Heart left ventricle (tissue), 16 donors: ENCODE results near the gene PRPS2. TPM values are rescaled to one million over a fixed set of nuclear protein-coding genes. Genes with fewer than 3 reads are reported as not detected.

Experiments
- ATAC-seq, 4 donors: fragments of 200-7000 bp; cut with Tn5 transposase; one replicate each; pipeline ENCODE4 v1.9.1; 2020 to 2022; ENCODE audit warnings: moderate library complexity in 4 of 4, mild to moderate bottlenecking in 3 of 4, moderate number of reproducible peaks in 1 of 4
- DNase-seq, 5 donors: peaks; one replicate each; pipeline ENCODE4 v3.0.0-alpha.2; 2020
- H3K27ac ChIP-seq, 12 donors: fragments of 200-600 bp; sonication (generic) in 4 of 12; one replicate each; pipeline versions ENCODE4 v1.5.0 to v1.8.0; 2016 to 2022; ENCODE audit warnings: mild to moderate bottlenecking in 2 of 12
- H3K27me3 ChIP-seq, 9 donors: fragments of 200-600 bp; sonication (generic) in 2 of 9; one replicate each; pipeline versions ENCODE4 v1.5.1 to v1.8.0; 2016 to 2022; ENCODE audit warnings: mild to moderate bottlenecking in 3 of 9
- H3K36me3 ChIP-seq, 9 donors: fragments of 200-600 bp; sonication (generic) in 2 of 9; one replicate each; pipeline versions ENCODE4 v1.5.0 to v1.8.0; 2018 to 2022; ENCODE audit warnings: mild to moderate bottlenecking in 2 of 9
- H3K4me1 ChIP-seq, 12 donors: fragments of 200-600 bp; sonication (generic) in 4 of 12; one replicate each; pipeline versions ENCODE4 v1.5.0 to v1.8.0; 2016 to 2022; ENCODE audit warnings: mild to moderate bottlenecking in 3 of 12
- H3K4me3 ChIP-seq, 12 donors: fragments of 200-600 bp; sonication (generic) in 4 of 12; one replicate each; pipeline versions ENCODE4 v1.5.0 to v1.8.0; 2017 to 2022; ENCODE audit warnings: mild to moderate bottlenecking in 9 of 12, moderate library complexity in 4 of 12
- H3K9me3 ChIP-seq, 12 donors: fragments of 200-600 bp; sonication (generic) in 4 of 12; one replicate each; pipeline versions ENCODE4 v1.5.0 to v1.8.0; 2016 to 2022; ENCODE audit warnings: mild to moderate bottlenecking in 1 of 12
- CTCF ChIP-seq, 12 donors: fragments of 200-600 bp; sonication (generic) in 4 of 12; IDR thresholded peaks; one replicate each; pipeline versions ENCODE4 v1.5.0 to v1.8.0; 2018 to 2022; ENCODE audit warnings: antibody characterized with exemption in 12 of 12, mild to moderate bottlenecking in 5 of 12
- POLR2A ChIP-seq, 2 donors: fragments of 450-650 bp; IDR thresholded peaks; one replicate each; pipeline ENCODE4 v1.6.1; 2017; ENCODE audit warnings: antibody characterized with exemption in 2 of 2, mild to moderate bottlenecking in 2 of 2, moderate library complexity in 2 of 2
- WGBS, 4 donors: extraction: QIAGEN DNeasy Blood & Tissue Kit in 2 of 4; methylation state at CpG; one replicate each; pipeline versions ENCODE4 v1.1.5 to v1.1.7; 2013 to 2018; 5-methylcytosine and 5-hydroxymethylcytosine counted together
- intact Hi-C, 10 donors: fragments of 100-400 bp; cut with DNase I; formaldehyde crosslinking; loops; one replicate each; pipeline versions ENCODE4 v1.11.1 to v1.14.2; 2022
- polyA plus RNA-seq, 2 donors: library from polyadenylated mRNA; stranded (reverse); fragments of 200-250 nt; gene quantifications; one replicate each; pipeline ENCODE4 v1.2.3, GENCODE V29; 2013
- total RNA-seq, 9 donors: library from RNA; depleted of rRNA in 2 of 9; stranded (reverse); fragments of >200 nt in 2 of 9; fragmentation: NEBNext Ultra II Directional in 3 of 9; extraction: Animal tissue kit (Norgen Biotek cat#: 25700) in 3 of 9; gene quantifications; one replicate each; pipeline versions ENCODE4 v1.1.0 to v1.2.4, GENCODE V29; 2016 to 2023
- donor health status: ischemic (EF 13 %, LVEDD 7.1; RV severe dilation, severe dysfunction).
- donor health status: healthy with polysubstance abuse.
- donor health status: DM: no; HTN: yes; CAD: no.
- donor health status: DM: no; HTN: no; CAD: no.
- donor health status: ischemic (EF 25% LVEDD 6.9; RV normal size, moderate dysfunction).
- donor health status: ischemic (EF 25% LVEDD 5.7; RV mildly dilated, moderate dysfunction).
- donor health status: healthy.
- donor health status: DM: yes; HTN: yes; CAD: no.
- donor health status: ischemic (EF 35%, LVEDD 5.7; RV mildly dilated, moderate dysfunction).
- donor health status: nonischemic (EF 11% LVEDD 7.7; RV severe dilation, severe dysfunction).
- donor health status: DM: yes; HTN: yes; CAD: no.
- donor health status: PGD.
- donor health status: ischemic (EF 29% LVEDD 5.4; RV normal size, mild dysfunction).
- donor health status: nonischemic (EF 23%, LVEDD 6.1; RV moderate dilation, normal function).

Gene PRPS2
- total and polyA plus RNA-seq, 11 donors = 1.7 to 21.9 (median 3.6) TPM

- no peak for ATAC-seq
- Histone ChIP-seq H3K36me3 (peaks cover 0 to 11% (median 0%) of the 10 kb centered on the region in 9 donors), H3K27me3 (peaks cover 0 to 7% (median 0%) of the 10 kb centered on the region in 9 donors), H3K9me3 (no peaks in the 10 kb centered on the region), H3K4me1 (no peaks in the 10 kb centered on the region), H3K27ac (no peak overlapping the region), H3K4me3 (no peak overlapping the region)
- no peak for TF ChIP-seq POLR2A (IDR thresholded peaks at IDR 0.05)
- TF ChIP-seq CTCF (IDR thresholded peaks at IDR 0.05) = no peak
- 46 to 71% (median 54%) methylated on average over 2 of the region's 2 CpGs for WGBS, 4 donors
- intact Hi-C loops = loop anchor here in 1 of 10 donors (10.0 kb wide), 1 partner anchor 690 kb away; no protein-coding TSS in a partner anchor
- no peak for DNase-seq
These were observed 13.4 kb downstream of the PRPS2 start for GRCh38 chrX:12804655-12805054.

GRCh38 chrX:12805333-12805732, 14.1 kb downstream of the PRPS2 start:
- Histone ChIP-seq H3K4me3 (no peak overlapping the region), H3K27ac (no peak overlapping the region), H3K36me3 (peaks cover 0 to 14% (median 0%) of the 10 kb centered on the region in 9 donors), H3K9me3 (no peaks in the 10 kb centered on the region), H3K27me3 (peaks cover 0 to 11% (median 0%) of the 10 kb centered on the region in 9 donors), H3K4me1 (no peaks in the 10 kb centered on the region)
- intact Hi-C loops = loop anchor here in 1 of 10 donors (10.0 kb wide), 1 partner anchor 689 kb away; no protein-coding TSS in a partner anchor
- 82 to 97% (median 90%) methylated on average over 6 of the region's 6 CpGs for WGBS, 4 donors
- TF ChIP-seq POLR2A (IDR thresholded peaks at IDR 0.05) = no peak
- TF ChIP-seq CTCF (IDR thresholded peaks at IDR 0.05) = no peak
- ATAC-seq (no peak), DNase-seq (no peak)

- 73 to 84% (median 78%) methylated on average over 8 of the region's 8 CpGs for WGBS, 4 donors
- Histone ChIP-seq H3K27ac (no peak overlapping the region), H3K27me3 (peaks cover 0 to 23% (median 0%) of the 10 kb centered on the region in 9 donors), H3K36me3 (peaks cover 0 to 12% (median 0%) of the 10 kb centered on the region in 9 donors), H3K9me3 (no peaks in the 10 kb centered on the region), H3K4me1 (no peaks in the 10 kb centered on the region), H3K4me3 (no peak overlapping the region)
- no peak for TF ChIP-seq CTCF (IDR thresholded peaks at IDR 0.05)
- TF ChIP-seq POLR2A (IDR thresholded peaks at IDR 0.05) = no peak
- no peak for ATAC-seq
- DNase-seq = peak in 1 of 5 donors; percentile 29
- intact Hi-C loops = loop anchor here in 9 of 10 donors (5.0 to 10.0 kb wide), 6 partner anchors 81 to 933 kb away; no protein-coding TSS in a partner anchor
These were observed 20.4 kb downstream of the PRPS2 start for GRCh38 chrX:12811658-12812057.

GRCh38 chrX:12814420-12814819, 23.2 kb downstream of the PRPS2 start:
- H3K4me1 ChIP-seq = no peaks in the 10 kb centered on the region
- DNase-seq = peak in 2 of 5 donors; percentile 8 to 20
- TF ChIP-seq POLR2A (IDR thresholded peaks at IDR 0.05) = no peak
- peak; percentile 11 to 51 (median 37) for TF ChIP-seq CTCF (IDR thresholded peaks at IDR 0.05)
- 24 to 29% (median 26%) methylated on average over 4 of the region's 4 CpGs for WGBS, 4 donors
- no peaks in the 10 kb centered on the region for H3K9me3 ChIP-seq
- peak in 1 of 4 donors; percentile 39 for ATAC-seq
- H3K4me3 ChIP-seq = no peak overlapping the region
- intact Hi-C loops = loop anchor here in 9 of 10 donors (5.0 to 10.0 kb wide), 6 partner anchors 78 to 930 kb away; no protein-coding TSS in a partner anchor
- H3K27ac ChIP-seq = no peak overlapping the region
- peaks cover 0 to 5% (median 0%) of the 10 kb centered on the region in 9 donors for H3K36me3 ChIP-seq
- H3K27me3 ChIP-seq = peaks cover 0 to 19% (median 0%) of the 10 kb centered on the region in 9 donors
